ENCODE measurements around the gene DNAJC11. TPM values are rescaled to one million over a fixed set of nuclear protein-coding genes. Genes with fewer than 3 reads are reported as not detected.
"Not testable (repeated sequence)": the region's sequence is repeated elsewhere in the genome, so short reads cannot be mapped to it uniquely, and the experiment has no call there.

Gene DNAJC11
- polyA plus RNA-seq, 3 donors = 61.0 to 74.3 (median 67.2) TPM

GRCh38 chr1:6723621-6724428 is 22.2 kb upstream of the DNAJC11 start:
- peak in 1 of 11 donors; percentile 35 for DNase-seq (ENCODE audit: extremely low read depth in 1 of 11, low read depth in 9 of 11, low spot score in 4 of 11)

DNA sequence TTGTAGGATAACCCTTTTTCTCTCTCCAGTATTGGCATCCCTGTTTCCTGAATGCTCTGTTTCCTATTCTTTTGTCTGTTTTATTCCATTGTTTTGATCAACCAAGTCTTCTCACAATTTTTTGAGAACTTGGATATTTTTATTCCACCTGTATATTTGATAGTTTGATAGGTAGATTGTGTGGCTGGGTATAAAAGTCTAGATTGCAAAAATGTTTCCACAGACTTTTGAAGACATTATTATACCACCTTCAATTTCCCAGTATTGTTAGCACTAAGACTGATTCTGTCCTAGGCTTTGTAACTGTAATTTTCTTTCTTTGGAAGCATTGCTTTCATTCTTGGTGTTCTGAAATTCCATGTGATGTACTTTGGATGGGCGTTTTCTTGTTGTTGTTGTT is 9.6 kb upstream of the DNAJC11 start:
- no peak for DNase-seq (ENCODE audit: extremely low read depth in 1 of 11, low read depth in 9 of 11, low spot score in 4 of 11)

DNA sequence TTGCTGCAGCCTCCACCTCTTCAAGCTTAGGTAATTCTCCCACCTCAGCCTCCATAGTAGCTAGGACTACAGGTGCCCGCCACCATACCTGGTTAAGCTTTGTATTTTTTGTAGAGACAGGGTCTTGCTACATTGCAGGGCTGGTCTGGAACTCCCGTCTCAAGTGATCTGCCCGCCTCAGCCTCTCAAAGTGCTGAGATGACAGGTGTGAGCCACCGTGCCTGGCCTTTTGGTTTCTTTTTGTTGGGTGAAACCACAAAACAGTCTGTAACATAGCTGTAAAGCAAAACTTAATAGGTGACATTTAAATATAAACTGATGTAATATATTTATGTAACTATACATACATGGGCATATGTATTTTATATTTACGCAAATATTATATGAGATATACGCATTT is 3.1 kb upstream of the DNAJC11 start:
- DNase-seq (ENCODE audit: extremely low read depth in 1 of 11, low read depth in 9 of 11, low spot score in 4 of 11) = no peak

DNA sequence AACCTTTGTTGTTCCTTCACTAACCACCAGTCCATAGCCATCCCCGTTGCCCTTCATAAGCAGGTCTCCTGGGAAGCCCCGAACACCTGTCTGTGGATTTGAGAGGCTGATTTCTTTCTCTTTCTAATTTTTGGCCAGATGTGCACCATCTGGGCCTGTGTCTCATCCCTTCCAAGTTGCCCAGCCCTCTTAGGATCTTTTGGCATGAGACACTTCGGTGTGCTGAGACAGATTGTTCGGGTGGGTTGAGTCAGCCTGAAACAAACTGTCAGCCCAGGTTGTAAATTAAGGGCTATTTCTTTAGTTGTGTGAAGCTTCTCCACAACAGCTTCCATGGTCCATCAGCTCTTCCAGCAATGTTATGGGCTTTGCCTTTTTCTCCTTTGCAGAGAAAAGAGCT is 1.4 kb upstream of the DNAJC11 start:
- no peak for DNase-seq (ENCODE audit: extremely low read depth in 1 of 11, low read depth in 9 of 11, low spot score in 4 of 11)

- DNase-seq (ENCODE audit: extremely low read depth in 1 of 11, low read depth in 9 of 11, low spot score in 4 of 11) = no peak
Measured at GRCh38 chr1:6700853-6701436, 671 bp downstream of the DNAJC11 start.

GRCh38 chr1:6699915-6700314 is 1.7 kb downstream of the DNAJC11 start:
- DNase-seq (ENCODE audit: extremely low read depth in 1 of 11, low read depth in 9 of 11, low spot score in 4 of 11) = not testable (repeated sequence)

DNA sequence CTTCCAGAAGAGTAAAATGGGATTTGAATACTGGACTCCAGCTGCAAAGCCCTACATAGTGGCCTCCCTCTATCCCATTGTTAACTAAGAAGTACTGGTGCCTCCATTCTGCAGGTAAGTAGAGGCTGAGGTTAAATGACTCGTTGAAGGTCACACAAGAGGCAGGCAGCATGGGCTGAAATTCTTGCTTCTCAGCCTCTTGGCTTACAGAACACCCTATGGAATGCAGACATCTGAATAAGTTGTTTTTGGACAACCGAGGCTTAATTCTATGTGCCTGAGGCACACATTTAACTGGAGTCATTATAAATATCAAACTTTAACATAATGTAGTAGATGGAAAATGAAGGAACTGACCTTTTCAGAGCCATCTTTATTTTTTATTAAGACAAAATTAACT is 5.7 kb downstream of the DNAJC11 start:
- DNase-seq (ENCODE audit: extremely low read depth in 1 of 11, low read depth in 9 of 11, low spot score in 4 of 11) = no peak

DNA sequence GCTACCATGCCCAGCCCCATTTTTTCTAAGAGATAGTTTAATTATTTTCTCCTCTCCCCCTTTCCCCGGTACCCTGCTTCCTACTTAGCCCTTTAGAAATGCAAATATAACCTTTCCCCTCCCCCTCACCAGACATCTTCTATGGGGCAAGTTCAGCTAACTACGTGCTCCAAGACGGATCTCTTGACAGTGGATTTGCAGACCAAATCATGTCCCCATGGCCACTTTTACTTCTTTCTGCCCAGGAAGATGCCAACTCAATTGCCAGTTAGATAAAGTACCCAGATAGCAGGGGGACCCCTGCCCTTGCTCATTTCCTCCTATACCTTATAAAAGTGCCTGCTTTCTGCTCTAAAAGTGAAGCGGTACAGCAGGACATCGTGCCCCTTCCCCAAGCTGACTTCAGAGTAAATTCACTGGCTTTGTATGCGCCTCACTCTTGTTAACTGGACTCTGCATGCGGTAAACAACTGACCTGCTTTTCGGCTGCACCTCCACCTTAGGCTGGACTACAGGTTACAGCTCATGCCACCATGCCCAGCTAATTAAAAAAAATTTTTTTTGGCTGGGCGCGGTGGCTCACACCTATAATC is 7.4 kb downstream of the DNAJC11 start:
- no peak for DNase-seq (ENCODE audit: extremely low read depth in 1 of 11, low read depth in 9 of 11, low spot score in 4 of 11)

- DNase-seq (ENCODE audit: extremely low read depth in 1 of 11, low read depth in 9 of 11, low spot score in 4 of 11) = no peak
Measured at GRCh38 chr1:6692956-6693355, 8.7 kb downstream of the DNAJC11 start.

DNA sequence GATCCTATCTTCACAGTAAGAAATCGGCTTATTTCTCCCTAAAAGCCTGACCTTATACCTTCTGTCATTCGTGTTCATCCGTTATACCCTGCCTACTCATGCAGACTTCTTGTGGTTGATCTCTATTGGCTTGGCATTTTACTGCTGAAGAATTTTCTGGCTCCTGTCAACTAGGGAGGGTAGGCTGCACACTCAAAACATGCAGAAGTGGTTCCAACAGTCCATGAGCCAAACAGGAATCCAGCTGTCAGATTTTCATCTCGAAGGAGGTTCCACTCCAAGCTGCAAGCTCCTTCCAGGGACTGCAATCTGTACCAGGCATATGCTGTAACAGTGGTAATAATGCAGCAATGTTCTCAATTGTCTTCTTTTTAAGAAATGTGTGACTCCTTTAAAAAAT is 10.1 kb downstream of the DNAJC11 start:
- no peak for DNase-seq (ENCODE audit: extremely low read depth in 1 of 11, low read depth in 9 of 11, low spot score in 4 of 11)

DNA sequence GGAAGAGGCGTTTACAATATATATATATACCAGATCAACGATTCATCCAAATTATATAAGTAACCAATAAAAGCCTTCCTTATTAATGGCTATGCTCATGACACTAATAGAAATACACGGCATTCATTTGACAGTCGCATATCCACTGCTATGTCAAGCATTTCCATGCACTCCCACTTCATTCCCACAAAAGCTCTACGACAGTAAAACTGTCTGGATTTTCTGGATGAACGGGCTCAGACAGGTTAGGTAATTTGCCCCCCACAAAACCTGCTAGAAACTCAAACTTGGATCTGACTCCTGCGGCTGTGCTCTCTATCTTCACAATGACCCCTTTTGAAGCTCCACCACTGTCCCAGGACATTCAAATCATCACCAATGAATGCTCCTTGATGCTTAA is 11.4 kb downstream of the DNAJC11 start:
- DNase-seq (ENCODE audit: extremely low read depth in 1 of 11, low read depth in 9 of 11, low spot score in 4 of 11) = peak in 2 of 11 donors; percentile 35 to 56

DNA sequence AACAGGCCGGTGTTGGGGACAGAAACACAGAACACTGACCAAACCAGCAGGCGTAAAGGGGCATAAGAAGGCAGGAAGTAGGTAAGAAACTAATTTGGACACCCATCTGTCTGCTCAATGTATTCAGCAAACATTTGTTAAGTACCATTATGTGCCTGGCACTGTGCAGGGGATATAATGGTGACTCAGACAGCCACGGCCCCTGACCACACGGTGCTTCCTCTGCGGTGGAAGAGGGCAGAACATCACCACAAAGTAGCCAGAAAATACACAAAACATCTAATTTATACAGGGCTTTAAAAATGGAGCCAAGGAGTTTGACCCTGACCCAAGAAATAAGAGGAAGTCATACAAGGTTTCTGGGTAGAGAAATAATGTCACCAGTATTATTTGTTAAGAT is 12.9 kb downstream of the DNAJC11 start:
- DNase-seq (ENCODE audit: extremely low read depth in 1 of 11, low read depth in 9 of 11, low spot score in 4 of 11) = no peak

- DNase-seq (ENCODE audit: extremely low read depth in 1 of 11, low read depth in 9 of 11, low spot score in 4 of 11) = no peak
Measured at GRCh38 chr1:6688001-6688400, 13.6 kb downstream of the DNAJC11 start.

DNA sequence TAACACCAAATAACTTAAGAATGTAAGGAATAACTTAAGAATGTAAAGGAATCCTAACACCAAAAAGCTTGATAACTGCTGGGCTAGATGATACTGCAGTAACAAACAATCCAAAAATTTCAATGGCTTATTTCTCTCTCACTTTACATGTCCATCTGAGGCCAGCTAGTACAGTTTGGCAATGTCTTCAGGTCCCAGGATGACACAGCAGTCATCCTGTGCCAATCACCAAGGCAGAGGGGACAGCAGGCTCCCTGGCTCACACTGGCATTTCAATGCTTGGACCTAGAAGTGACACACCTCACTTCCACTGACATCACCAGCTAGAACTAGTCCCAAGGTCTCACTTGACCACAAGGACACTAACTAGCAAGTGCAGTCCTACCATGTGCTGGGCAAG is 15.3 kb downstream of the DNAJC11 start:
- DNase-seq (ENCODE audit: extremely low read depth in 1 of 11, low read depth in 9 of 11, low spot score in 4 of 11) = no peak

DNA sequence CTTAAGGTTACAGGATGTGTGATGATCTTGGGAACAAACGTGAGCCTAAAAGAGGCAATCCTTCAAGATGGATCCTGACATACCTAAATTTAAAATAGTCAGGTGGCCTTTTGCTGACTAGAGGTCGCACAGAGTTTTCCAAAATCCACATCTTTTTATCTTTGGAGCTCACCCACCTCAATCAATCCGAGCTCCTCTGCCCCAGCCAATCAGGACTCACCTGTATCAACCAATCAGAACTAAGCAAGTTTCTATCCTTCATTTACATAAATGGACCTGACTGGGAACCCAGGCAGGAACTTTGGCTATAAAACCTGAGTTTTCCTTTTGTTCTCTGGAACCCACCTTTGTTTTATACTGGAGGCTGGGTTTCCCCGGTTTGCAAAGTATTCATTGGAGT is 16.2 kb downstream of the DNAJC11 start:
- no peak for DNase-seq (ENCODE audit: extremely low read depth in 1 of 11, low read depth in 9 of 11, low spot score in 4 of 11)

DNA sequence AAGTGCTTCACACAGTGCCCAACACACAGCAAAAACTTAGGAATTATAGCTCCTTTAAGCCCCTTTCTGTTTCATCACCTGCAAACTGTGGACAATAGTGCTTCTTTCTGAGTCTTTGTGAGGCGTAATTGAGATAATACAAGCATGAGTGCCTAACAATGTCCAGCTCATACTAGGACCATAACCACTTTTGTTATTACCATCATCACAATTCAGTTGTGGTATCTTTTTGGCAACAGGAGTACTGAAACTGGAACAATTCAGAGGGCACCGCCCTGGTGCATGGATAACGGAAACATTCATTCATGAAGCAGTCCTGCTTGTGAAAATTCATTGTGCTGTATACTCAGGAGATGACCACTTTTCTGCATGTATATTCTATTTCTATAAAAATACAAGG is 18.2 kb downstream of the DNAJC11 start:
- no peak for DNase-seq (ENCODE audit: extremely low read depth in 1 of 11, low read depth in 9 of 11, low spot score in 4 of 11)

DNA sequence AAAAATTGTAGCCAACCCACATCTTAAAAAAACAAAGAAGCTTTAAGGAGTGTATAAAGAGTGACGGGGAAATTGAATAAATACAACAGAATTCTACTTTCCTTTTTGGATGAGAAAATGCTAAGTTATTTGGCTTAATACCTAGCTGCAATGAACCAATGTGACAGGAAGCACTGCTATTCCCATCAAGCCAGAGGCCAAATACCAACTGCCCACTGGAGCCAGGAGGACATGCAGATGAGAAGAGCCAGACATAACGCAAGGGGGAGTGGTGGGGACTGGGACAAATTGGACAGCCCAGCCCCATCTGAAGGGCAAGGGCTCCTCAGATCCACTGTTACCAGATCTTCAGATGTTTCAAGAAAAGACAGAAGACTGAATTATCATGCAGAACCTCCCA is 25.7 kb downstream of the DNAJC11 start:
- DNase-seq (ENCODE audit: extremely low read depth in 1 of 11, low read depth in 9 of 11, low spot score in 4 of 11) = peak in 1 of 11 donors; percentile 37

- DNase-seq (ENCODE audit: extremely low read depth in 1 of 11, low read depth in 9 of 11, low spot score in 4 of 11) = peak in 2 of 11 donors; percentile 27 to 38
Measured at GRCh38 chr1:6674771-6675170, 26.8 kb downstream of the DNAJC11 start.

DNA sequence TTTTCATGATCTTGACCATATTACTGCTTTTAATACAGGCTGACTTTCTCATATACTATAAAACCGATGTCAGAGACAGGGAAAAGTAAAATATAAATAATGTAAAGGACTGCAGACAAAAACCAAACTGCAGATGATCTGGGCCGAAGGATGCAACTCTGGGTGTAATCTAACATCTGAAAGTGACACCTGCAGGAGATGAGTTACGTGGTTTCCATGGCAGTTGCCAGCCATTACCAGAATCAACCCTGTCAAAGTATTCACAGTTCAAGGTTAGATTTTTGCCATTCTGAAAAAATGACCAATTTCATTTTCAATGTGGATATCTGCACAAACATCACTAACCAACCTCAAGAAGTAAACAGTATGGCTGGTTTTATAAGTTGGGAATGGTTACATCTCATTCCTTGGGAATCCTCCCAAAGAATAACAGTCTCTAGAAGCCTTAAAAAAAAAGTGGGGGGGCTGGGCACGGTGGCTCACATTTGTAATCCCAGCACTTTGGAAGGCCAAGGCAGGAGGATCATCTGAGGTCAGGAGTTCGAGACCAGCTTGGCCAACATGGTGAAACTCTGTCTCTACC is 27.7 kb downstream of the DNAJC11 start:
- no peak for DNase-seq (ENCODE audit: extremely low read depth in 1 of 11, low read depth in 9 of 11, low spot score in 4 of 11)

DNA sequence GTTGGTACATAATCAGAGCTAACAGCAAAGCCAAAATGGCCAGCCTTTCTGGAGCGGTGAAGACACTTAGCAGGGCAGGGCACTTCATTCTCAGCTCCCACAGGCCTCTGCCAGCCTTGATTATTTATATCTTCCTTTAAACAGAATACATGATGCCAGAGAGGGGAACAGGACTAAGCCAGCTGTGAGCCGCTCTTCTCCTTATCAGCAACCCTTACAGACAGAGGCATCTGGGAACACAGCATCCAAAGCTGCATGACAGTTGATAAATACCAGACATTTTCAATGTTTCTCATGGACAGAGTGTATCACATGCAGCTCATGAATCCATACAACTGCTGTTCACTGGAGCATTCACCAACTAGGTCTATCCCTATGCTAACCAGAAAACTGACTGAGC is 29.1 kb downstream of the DNAJC11 start:
- DNase-seq (ENCODE audit: extremely low read depth in 1 of 11, low read depth in 9 of 11, low spot score in 4 of 11) = no peak
